Head of caudate nucleus (tissue), 42 donors: ENCODE results near the gene PIBF1.
"Not testable (repeated sequence)": the region's sequence is repeated elsewhere in the genome, so short reads cannot be mapped to it uniquely, and the experiment has no call there.

Experiments used
- DNase-seq, 42 donors: peaks; one replicate each; pipeline versions ENCODE4 v3.0.0 to v3.0.0-alpha.2; 2020 to 2021; ENCODE audit warnings: mixed read lengths in 7 of 42
- intact Hi-C: fragments of 100-400 bp; cut with DNase I; formaldehyde crosslinking; loops from one replicate; pipeline ENCODE4 v1.15.0; 2022

The PIBF1 gene

DNA sequence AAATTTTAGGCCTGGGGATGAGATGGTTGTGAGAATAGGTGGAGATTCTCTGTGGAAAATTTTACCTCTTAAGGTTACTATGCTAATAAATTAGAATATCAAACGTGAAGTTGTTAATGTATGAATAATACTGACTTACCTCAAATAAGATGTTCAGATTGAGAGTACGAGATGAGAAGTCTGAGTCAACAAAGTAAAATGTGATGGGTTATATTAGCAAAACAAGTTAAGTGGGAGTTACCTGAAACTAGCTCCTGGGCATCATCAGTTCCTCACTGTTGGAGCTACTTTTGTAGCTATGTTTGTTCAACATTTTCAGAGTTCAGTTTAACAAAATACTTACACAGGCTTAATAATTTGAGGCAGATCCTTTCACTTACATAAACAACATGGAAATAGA lies 108.6 kb downstream of the PIBF1 start:
- intact Hi-C loops = no loop called here
- DNase-seq = no peak

DNA sequence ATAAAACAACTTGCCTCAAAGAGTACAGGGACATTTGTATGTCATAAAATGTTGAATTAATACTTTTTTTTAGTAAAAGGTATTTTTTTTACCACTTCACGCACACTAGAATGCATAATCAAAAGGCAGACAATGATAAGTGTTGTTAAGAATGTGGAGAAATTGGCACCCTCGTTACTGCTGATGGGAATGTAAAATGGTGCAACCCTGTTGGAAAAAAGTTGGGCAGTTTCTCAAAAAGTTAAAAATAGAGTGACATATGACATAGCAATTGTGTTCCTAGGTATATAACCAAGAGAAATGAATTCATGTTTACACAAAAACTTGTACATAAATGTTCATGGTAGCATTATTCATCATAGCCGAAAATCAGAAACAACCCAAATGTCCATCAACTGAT lies 109.5 kb downstream of the PIBF1 start:
- intact Hi-C loops = no loop called here
- DNase-seq = no peak

DNA sequence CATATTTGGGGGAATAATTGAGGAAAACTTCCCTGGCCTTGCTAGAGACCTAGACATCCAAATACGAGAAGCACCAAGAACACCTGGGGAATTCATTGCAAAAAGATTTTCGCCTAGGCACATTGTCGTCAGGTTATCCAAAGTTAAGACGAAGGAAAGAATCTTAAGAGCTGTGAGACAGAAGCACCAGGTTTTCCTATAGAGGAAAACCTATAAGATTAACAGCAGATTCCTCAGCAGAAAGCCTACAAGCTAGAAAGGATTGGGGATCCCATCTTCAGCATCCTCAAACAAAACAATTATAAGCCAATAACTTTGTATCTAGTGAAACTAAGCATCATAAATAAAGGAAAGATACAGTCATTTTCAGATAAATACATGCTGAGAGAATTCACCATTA lies 114.9 kb downstream of the PIBF1 start:
- intact Hi-C loops = no loop called here
- no peak for DNase-seq

DNA sequence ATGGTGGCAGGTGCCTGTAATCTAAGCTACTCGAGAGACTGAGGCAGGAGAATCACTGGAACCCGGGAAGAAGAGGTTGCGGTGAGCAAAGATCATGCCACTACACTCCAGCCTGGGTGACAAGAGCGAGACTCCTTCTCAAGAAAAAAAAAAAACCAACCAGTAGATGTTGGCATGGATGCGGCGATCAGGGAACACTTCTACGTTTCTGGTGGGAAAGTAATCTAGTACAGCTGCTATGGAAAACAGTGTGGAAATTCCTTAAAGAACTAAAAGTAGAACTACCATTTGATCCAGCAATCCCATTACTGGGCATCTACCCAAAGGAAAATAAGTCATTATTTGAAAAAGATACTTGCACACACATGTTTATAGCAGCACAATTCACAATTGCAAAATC lies 119.6 kb downstream of the PIBF1 start:
- DNase-seq, intact Hi-C loops: not testable (repeated sequence)

DNA sequence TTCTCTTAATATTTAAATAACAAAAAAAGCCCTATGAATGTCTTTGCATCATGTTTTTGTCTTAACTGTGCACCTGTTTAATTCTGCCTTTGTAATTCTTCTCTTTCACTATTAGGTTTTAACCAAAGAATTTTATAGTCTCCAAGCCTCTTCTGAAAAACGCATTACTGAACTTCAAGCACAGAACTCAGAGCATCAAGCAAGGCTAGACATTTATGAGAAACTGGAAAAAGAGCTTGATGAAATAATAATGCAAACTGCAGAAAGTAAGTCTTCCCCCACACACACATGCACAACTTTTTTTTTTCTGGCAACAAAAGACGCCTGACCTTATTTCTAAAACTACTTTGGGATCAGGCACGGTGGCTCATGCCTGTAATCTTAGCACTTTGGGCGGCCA lies 126.5 kb downstream of the PIBF1 start:
- intact Hi-C loops = no loop called here
- DNase-seq = no peak

DNA sequence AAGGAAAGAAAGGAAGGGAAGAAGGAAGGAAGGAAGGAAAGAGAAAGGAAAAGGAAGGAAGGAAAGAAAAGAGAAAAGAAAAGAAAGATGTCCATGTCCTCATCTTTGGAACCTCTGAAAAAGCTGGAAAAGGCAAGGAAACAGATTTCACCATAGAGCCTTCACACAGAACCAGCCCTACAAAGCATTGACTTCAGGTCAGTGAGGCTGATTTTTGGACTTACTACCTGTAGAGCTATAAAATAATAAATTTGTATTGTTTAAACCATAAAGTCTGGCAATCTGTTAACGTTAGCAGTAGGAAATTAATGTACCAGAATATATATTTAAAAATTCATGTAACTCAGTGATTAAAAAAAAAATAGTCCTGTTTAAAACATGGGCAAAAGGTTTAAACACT lies 130.0 kb downstream of the PIBF1 start:
- intact Hi-C loops = no loop called here

DNA sequence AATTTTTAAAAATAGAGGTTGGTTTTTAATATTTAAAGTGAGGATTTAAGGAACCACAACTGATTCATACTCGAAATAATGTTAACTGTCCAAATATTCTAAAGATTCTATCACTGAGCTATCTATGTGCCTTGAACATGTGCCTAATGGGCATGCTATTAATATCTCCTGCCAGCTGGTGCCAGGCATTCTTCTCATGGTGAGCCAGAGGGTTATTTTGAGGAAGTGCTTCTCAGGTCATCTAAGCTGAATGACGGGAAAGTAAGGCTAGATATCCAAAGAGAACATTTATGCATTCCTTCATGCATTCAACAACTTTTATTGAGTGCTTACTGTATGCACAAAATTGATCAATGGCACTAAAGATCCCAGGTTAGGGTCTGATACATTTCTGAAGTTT lies 138.2 kb downstream of the PIBF1 start:
- intact Hi-C loops = no loop called here
- DNase-seq = no peak

More for the DNA sequence above, 130.0 kb downstream of the PIBF1 start:
- DNase-seq = no peak

DNA sequence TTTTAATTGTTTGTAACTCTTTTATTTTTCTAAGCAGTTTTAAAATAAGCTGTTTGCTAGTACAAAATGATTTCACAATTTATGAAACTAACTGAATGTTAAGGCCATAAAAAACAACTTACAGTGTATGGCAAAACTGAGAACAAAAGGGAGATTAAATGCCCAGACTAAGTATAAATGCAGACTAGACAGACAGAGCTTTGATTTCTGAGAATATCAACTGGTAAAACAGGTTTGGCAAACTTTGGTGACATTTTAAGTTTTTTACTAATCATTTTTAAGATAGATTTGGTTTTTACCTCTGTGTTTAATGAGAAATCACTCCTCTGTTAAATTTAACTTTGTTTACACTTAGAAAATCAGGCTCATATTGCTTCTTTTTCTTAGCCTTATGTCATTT lies 149.4 kb downstream of the PIBF1 start:
- intact Hi-C loops = no loop called here
- no peak for DNase-seq

DNA sequence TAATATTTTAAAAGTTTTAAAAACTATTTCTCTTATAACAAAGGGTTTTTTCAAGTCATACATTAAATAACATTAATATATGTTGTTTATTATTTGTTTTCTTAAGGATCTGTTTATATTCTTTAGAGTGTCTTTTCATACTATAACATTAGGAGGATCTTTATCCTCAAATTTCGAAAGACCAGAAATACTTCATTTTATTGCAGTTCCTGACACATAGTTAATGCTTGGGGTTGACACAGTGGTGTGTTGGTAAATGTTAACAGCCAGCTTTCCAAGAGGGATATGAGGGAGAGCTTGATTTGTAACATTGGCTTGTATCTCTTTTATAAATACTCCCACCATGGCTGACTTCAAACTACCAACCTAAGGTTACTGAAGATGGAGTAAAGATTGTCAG lies 150.3 kb downstream of the PIBF1 start:
- no peak for DNase-seq
- intact Hi-C loops = no loop called here

DNA sequence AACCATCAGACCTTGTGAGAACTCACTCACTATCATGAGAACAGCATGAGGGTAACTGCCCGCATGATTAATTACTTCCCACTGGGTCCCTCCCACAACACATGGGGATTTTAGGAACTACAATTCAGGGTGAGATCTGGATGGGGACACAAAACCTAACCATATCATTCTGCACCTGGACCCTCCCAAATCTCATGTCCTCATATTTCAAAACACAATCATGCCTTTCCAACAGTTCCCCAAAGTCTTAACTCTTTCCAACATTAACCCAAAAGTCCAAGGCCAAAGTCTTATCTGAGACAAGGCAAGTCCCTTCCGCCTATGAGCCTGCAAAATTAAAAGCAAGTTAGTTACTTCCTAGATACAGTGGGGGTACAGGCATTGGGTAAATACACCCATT lies 164.3 kb downstream of the PIBF1 start:
- DNase-seq, intact Hi-C loops: not testable (repeated sequence)

DNA sequence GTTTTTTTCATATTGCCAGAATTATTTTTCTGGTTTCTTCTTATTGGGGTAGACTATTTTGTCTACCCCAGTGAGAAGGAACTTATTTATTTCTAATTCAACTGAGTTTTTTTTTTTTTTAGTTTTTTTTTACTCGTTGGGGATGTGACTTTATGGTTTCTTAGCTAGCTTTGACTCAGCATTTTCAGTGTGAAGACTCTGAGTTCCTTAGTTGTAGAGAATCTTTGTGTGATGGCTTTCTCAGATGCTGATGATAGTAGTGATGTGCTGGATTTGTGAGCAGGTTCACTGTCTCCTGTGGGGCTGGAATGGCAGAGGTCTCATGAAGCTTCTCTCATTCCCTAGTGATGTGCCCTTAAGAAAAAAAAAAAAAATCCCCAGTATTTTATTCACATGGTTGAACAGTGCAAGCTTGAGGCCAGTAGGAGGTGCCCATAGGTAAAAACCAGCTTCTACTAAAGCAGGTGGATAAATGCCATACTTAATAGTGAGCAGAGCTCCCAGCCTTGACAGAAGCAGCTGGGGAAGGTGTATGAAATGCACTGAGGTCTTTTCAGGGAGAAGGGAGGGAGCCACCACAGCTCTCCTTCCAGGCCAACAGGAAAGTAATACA lies 170.7 kb downstream of the PIBF1 start:
- intact Hi-C loops = no loop called here
- DNase-seq = no peak

DNA sequence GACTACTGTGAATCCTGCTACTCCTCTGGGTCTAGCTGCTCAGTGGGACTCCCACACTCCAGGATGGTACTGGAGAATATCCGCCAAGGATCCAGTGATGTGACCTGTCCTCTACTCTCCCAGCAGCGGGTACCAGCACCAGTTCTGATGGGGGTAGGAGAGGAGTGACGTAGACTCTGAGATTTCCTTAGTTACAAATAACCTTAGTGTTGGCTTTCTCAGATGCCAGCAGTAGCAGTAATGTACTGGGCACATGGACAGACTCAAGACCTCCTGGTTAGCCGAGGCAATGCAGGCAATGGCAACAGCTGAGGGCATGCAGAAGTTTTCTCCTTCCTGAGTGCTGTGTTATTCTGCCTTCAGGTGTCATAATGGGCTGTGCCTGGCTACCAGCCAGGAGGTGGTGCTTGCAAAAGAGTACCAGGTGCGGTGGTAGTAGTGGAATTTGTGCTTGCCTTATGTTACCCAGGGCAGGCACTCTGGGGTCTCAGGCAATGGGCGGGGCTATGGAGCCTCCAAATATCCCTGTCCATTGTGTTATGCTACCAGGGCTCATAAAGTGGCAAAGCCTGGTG lies 171.5 kb downstream of the PIBF1 start:
- DNase-seq = no peak
- intact Hi-C loops = no loop called here

DNA sequence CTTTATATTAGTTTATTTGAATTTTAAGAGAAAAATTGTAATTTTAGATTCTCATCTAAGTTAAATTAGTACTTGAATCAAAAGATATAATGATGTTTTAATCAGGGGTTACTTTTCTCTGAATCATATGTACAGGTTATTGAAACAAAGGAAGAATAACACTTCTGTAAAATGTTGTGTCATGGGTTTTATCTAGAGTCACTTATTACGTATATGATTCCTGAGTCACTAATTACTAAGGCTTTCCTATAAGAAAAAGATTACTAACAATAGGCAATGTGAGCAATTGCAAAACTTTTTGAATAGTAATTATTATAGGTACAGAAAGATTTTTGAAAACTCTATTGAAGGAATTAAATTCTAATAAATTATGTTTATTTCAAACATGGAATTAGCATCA lies 177.7 kb downstream of the PIBF1 start:
- intact Hi-C loops = no loop called here
- no peak for DNase-seq

DNA sequence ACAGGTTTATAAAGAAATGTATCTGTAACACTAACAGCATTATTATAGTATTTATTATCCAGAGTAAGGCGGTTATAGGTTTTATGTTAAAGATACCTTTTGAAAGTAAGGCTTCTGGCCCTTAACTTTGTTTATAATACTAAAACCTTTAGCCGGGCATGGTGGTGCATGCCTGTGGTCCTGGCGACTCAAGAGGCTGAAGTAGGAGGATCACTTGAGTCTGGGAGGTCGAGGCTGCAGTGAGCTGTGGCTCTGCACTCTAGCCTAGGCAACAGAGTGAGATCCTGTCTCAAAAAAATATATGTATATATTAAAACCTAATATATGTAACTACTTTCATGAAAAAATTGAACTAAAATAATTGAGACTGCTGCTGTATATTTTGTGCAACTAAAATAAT lies 178.2 kb downstream of the PIBF1 start:
- no peak for DNase-seq
- intact Hi-C loops = no loop called here

DNA sequence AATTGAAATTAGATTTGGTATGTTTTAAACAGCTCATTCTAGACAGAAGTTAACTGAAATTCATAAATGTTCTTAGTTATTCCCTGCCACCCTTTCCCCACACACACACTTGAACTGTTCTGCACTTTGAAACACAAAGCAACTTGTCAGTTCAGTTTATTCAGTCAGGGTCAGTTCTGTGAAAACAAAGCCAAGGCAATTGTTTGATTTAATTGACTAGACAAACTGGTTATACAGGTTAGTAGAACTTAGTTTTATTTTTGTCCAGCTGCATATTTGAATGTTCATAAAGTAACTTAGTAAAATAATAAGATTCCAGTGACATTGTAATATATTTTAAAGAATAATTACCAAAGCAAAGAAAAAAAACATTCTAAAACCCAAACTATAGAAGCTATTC lies 178.6 kb downstream of the PIBF1 start:
- DNase-seq = no peak
- intact Hi-C loops = no loop called here

DNA sequence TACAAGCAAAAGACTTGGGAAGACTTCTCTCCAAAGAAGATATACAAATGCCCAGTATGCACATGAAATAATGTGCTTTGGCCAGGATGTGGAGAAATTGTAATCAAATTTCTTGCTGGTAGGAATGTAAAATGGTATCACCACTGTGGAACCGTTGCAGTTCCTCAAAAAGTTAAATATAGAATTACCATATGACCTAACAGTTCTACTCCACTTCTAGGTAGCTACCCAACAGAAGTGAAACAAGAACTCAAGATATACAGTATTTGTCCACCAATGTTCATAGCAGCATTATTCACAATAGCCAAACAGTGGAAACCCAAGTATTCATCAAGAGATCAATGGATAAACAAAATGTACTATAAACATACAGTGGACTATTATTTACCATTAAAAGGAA lies 181.8 kb downstream of the PIBF1 start:
- intact Hi-C loops = no loop called here
- no peak for DNase-seq

DNA sequence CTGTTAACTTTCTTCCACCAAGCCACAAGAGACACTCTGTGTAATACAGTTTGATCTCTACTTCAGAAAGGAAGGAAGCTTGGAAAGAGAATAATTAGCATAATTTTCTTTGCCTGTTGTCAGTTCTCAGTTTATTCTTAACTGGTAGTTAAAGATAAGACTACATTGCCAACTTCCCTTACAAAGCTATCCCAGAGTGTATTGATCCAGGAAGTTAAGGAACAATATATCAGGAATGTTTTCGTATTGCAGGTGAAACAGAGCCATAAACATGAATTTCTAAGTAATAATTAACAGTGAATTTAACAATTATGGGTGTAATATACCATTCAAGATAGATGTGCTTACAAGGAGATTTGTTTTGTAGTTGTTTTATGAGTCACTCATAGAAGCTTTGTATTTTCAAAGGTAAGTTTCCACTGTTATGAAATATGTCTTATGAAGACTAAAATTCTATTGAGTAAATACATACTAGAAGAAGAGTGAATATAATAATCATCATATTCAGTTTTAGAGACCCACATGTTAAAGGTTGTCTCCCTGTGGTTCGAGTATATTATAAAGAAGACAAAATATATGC lies 188.5 kb downstream of the PIBF1 start:
- no peak for DNase-seq
- intact Hi-C loops = no loop called here

DNA sequence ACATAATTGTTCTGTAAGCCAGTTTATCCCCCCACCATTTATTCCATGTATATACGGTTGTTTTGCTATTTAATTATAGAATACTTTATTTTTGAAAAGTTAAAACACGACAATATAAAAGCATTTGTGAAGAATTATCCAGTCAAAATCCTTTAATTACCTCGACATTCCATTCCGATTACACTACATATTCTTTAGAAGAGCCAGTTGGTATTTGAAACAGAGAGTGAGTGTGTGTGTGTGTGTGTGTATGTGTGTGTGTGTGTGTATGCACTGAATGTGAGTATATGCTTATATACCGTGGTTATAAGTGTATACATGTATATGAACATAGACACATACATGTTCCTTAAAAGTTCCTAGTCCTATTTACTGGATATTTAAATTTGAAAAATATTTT lies 189.0 kb downstream of the PIBF1 start:
- intact Hi-C loops = no loop called here
- no peak for DNase-seq

DNA sequence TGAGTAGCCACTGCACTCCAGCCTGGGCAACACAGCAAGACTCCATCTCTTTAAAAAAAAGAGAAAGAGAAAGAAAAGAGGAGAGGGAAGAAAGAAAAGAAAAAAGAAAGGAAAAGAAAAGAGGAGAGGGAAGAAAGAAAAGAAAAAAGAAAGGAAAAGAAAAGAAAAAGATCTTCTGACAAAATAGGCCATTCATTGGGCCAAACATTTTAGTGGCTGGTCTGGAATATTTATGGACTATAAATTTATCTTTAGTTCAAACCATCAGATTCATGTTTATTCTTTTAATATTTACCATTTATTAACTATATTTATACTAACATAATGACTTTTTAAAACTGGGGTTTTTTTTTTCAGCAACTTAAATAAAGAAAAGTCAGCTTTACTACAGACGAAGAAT lies 191.3 kb downstream of the PIBF1 start:
- intact Hi-C loops = no loop called here
- DNase-seq = no peak

DNA sequence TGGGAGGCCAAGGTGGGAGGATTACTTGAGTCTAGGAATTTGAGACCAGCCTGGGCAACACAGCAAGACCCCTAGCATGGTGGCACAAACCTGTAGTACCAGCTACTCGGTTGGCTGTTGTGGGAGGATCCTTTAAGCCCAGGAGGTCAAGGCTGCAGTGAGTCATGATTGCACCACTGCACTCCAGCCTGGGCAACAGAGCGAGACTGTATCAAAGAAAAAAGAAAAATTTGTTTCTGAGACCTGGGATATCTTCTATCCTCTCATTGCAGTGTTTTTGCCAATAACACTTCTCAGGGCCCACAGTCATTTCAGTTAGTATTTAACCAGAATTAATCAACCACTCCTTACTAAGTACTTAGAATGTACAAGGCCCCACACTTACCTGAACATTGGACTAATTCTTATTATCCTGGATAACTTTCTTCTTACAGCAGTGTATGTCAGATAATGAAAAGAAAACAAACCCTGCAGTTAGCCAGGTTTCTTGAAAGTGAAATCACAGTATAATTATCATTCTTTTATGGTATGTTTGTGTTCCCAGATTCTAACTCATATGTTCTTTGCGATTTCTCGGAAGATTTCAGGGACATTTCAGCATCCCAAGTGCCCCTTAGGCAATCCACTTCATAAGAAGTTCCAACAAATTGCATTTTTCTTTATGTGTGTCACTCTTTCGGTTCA lies 201.3 kb downstream of the PIBF1 start:
- DNase-seq = no peak
- intact Hi-C loops = no loop called here

DNA sequence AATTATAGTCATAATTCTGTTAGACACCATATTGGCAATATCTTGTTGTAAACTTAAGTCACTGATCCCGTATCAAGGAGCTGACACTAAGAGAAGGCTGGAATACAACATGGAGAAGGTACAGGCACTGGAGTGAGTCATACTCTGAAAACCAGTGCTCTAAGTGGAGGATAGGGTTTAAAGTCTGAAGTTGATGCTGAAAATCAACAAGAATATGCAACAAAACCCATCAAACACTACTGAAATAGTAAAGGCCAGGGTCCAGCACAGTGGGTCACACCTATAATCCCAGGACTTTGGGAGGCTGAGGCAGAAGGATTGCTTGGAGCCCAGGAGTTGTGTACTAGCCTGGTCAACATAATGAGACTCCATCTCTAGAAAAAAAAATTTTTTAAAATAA lies 203.7 kb downstream of the PIBF1 start:
- intact Hi-C loops = no loop called here
- no peak for DNase-seq
